ENCODE data around the gene CALML5. TPM values are rescaled to one million over a fixed set of nuclear protein-coding genes. Genes with fewer than 3 reads are reported as not detected.

Gene CALML5
- total RNA-seq, 1 experiment from 2014 or later = not detected

- Histone ChIP-seq H3F3A (ENCODE audit: low read length, unreplicated experiment) (peaks cover 5% of the 10 kb centered on the region), H3K36me3 (ENCODE audit: low read depth, low read length) (peaks cover 2% of the 10 kb centered on the region; the same call in 1 of the 2 replicates), H3K27ac (ENCODE audit: low read length) (no peak overlapping the region), H3K27me3 (ENCODE audit: low read length) (no peaks in the 10 kb centered on the region), H3K4me2 (ENCODE audit: low read length) (no peak overlapping the region), H3K4me3 (ENCODE audit: low read length) (no peak overlapping the region), H4K20me1 (ENCODE audit: low read length) (no peaks in the 10 kb centered on the region), H3K9ac (ENCODE audit: low read length) (no peak overlapping the region), H3K9me3 (ENCODE audit: low read length) (no peaks in the 10 kb centered on the region), H2AFZ (ENCODE audit: low read length) (no peak overlapping the region), H3K4me1 (ENCODE audit: insufficient read depth, low read length) (peaks cover 25% of the 10 kb centered on the region), H3K79me2 (ENCODE audit: low read length) (no peaks in the 10 kb centered on the region), H3K9me2 (replicated peaks; ENCODE audit: low read length) (no peaks in the 10 kb centered on the region)
- ATAC-seq (no peak), DNase-seq (no peak)
- CTCF ChIA-PET = no interaction called here
- no TSS peak for BruUV-seq (replicated peaks)
- POLR2A ChIA-PET (ENCODE audit: unreplicated experiment) = no interaction called here
- TF ChIP-seq, protein P1, sequence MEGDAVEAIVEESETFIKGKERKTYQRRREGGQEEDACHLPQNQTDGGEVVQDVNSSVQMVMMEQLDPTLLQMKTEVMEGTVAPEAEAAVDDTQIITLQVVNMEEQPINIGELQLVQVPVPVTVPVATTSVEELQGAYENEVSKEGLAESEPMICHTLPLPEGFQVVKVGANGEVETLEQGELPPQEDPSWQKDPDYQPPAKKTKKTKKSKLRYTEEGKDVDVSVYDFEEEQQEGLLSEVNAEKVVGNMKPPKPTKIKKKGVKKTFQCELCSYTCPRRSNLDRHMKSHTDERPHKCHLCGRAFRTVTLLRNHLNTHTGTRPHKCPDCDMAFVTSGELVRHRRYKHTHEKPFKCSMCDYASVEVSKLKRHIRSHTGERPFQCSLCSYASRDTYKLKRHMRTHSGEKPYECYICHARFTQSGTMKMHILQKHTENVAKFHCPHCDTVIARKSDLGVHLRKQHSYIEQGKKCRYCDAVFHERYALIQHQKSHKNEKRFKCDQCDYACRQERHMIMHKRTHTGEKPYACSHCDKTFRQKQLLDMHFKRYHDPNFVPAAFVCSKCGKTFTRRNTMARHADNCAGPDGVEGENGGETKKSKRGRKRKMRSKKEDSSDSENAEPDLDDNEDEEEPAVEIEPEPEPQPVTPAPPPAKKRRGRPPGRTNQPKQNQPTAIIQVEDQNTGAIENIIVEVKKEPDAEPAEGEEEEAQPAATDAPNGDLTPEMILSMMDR (conservative IDR thresholded peaks at IDR 0.05; ENCODE audit: low read depth, low read length) = no peak
- TF ChIP-seq EZH2phosphoT487 (IDR thresholded peaks at IDR 0.05; ENCODE audit: borderline replicate concordance, low read length) (no peak), EZH2 (IDR thresholded peaks at IDR 0.05; ENCODE audit: low read length, unreplicated experiment) (no peak)
- intact Hi-C loops (cut with micrococcal nuclease) = no loop called here
These were observed 34.8 kb downstream of the CALML5 start for GRCh38 chr10:5464546-5464945.

DNA sequence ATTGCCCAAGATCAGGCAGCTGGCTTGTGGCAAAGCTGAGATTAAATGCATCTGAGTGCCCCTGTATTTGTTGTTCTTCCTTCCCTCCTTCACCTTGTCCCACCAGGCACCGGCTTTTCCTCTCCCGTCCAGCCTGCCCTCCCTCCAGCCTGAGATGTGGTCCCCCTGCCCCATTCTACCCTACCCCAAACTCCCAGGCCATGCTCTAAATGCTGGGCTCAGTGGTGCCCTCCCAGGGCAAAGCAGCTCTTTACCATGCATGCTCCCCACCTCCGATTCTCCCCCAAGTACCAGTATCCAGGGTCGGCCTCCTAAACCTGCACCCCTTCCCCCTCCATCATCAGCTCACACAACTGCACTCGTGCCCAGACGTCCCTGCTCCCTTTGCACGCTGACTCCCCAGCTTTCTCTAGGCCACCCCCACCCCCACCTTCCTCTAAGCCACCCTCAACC is 36.5 kb downstream of the CALML5 start:
- H2AFZ ChIP-seq (ENCODE audit: low read length) = no peak overlapping the region
- no peak overlapping the region for H3K4me3 ChIP-seq (ENCODE audit: low read length)
- H3K27ac ChIP-seq (ENCODE audit: low read length) = no peak overlapping the region
- no peak for TF ChIP-seq EZH2 (IDR thresholded peaks at IDR 0.05; ENCODE audit: low read length, unreplicated experiment)
- TF ChIP-seq, protein P1 (conservative IDR thresholded peaks at IDR 0.05; ENCODE audit: low read depth, low read length) = no peak
- TF ChIP-seq EZH2phosphoT487 (IDR thresholded peaks at IDR 0.05; ENCODE audit: borderline replicate concordance, low read length) = no peak
- ChIA-PET POLR2A (ENCODE audit: unreplicated experiment) (no interaction called here), CTCF (no interaction called here)
- no peaks in the 10 kb centered on the region for H3K9me3 ChIP-seq (ENCODE audit: low read length)
- H3F3A ChIP-seq (ENCODE audit: low read length, unreplicated experiment) = peaks cover 5% of the 10 kb centered on the region
- H3K9me2 ChIP-seq (replicated peaks; ENCODE audit: low read length) = no peaks in the 10 kb centered on the region
- BruUV-seq (replicated peaks) = no TSS peak
- intact Hi-C loops (cut with micrococcal nuclease) = no loop called here
- no peaks in the 10 kb centered on the region for H3K79me2 ChIP-seq (ENCODE audit: low read length)
- no peak overlapping the region for H3K9ac ChIP-seq (ENCODE audit: low read length)
- H3K36me3 ChIP-seq (ENCODE audit: low read depth, low read length) = peaks cover 13% of the 10 kb centered on the region; the same call in 1 of the 2 replicates
- DNase-seq (no peak), ATAC-seq (no peak)
- H3K27me3 ChIP-seq (ENCODE audit: low read length) = no peaks in the 10 kb centered on the region
- no peaks in the 10 kb centered on the region for H4K20me1 ChIP-seq (ENCODE audit: low read length)
- peaks cover 25% of the 10 kb centered on the region for H3K4me1 ChIP-seq (ENCODE audit: insufficient read depth, low read length)
- H3K4me2 ChIP-seq (ENCODE audit: low read length) = no peak overlapping the region

DNA sequence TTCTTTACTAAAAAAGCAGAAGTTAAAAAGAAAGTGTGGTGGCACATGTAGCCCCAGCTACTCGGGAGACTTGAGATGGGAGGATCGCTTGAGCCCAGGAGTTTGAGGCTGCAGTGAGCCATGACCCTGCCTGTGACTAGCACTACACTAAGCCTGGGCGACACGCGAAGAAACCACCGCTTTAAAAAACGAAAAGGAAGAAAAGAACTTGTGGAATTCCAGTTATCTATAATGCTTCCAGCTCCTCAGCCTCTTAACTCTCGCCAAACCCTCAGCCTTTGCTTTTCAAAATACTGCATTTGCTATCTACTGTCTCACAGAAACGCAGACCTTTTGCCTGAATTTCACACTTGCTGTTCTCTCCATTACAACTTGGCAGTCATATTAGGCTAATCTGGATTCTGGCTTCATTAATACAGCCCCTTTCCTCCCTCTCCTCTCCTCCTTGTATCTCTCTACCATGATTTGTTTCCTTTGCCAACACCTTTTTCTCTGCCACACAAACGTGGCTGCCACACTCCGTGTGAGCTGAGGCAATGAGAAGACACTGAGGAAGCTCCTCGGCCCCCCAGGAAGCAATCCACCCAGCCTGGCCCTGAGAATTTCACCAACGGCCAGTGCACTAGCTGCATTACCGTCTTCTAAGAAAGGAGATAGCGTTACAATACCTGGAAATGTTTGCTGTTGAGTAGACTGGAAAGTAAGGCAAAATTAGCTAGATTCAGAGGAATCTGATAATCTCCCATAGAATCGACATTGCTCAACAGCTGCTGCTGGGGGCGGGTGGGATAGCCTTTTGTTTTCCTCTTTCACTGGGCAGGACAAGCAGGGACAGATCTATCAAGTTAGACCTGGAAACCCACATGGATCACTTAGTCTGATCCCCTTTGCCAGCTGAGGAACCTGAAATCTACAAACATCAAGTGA is 37.2 kb downstream of the CALML5 start:
- no peaks in the 10 kb centered on the region for H3K79me2 ChIP-seq (ENCODE audit: low read length)
- H3K9ac ChIP-seq (ENCODE audit: low read length) = no peak overlapping the region
- peaks cover 22% of the 10 kb centered on the region for H3K4me1 ChIP-seq (ENCODE audit: insufficient read depth, low read length)
- DNase-seq = no peak
- no peak overlapping the region for H3K4me3 ChIP-seq (ENCODE audit: low read length)
- no peak overlapping the region for H3K4me2 ChIP-seq (ENCODE audit: low read length)
- no peak overlapping the region for H3K27ac ChIP-seq (ENCODE audit: low read length)
- CTCF ChIA-PET = no interaction called here
- TF ChIP-seq EZH2phosphoT487 (IDR thresholded peaks at IDR 0.05; ENCODE audit: borderline replicate concordance, low read length) (no peak), EZH2 (IDR thresholded peaks at IDR 0.05; ENCODE audit: low read length, unreplicated experiment) (no peak)
- TF ChIP-seq, protein P1 (conservative IDR thresholded peaks at IDR 0.05; ENCODE audit: low read depth, low read length) = no peak
- intact Hi-C loops (cut with micrococcal nuclease) = no loop called here
- POLR2A ChIA-PET (ENCODE audit: unreplicated experiment) = interaction anchor here (0.7 kb wide), 1 partner anchor 884 kb away, joined by 6 read pairs; no protein-coding TSS in a partner anchor
- BruUV-seq (replicated peaks) = no TSS peak
- H4K20me1 ChIP-seq (ENCODE audit: low read length) = no peaks in the 10 kb centered on the region
- H3K36me3 ChIP-seq (ENCODE audit: low read depth, low read length) = peaks cover 17% of the 10 kb centered on the region
- no peaks in the 10 kb centered on the region for H3K9me2 ChIP-seq (replicated peaks; ENCODE audit: low read length)
- H3F3A ChIP-seq (ENCODE audit: low read length, unreplicated experiment) = peaks cover 5% of the 10 kb centered on the region
- H3K27me3 ChIP-seq (ENCODE audit: low read length) = no peaks in the 10 kb centered on the region
- ATAC-seq = no peak
- no peak overlapping the region for H2AFZ ChIP-seq (ENCODE audit: low read length)
- H3K9me3 ChIP-seq (ENCODE audit: low read length) = no peaks in the 10 kb centered on the region
